Upper lobe of left lung (tissue), 4 donors: Measurements from ENCODE around the gene BMERB1.

Experiments used
- CTCF ChIP-seq, 6 experiments: fragments of 450-650 bp in 4 of 6; fragments of 200-600 bp in 2 of 6; sonication (generic) in 2 of 6; IDR thresholded peaks; one replicate each; pipeline ENCODE4 v1.5.1; 2016 to 2019; ENCODE audit warnings: antibody characterized with exemption in 6 of 6
- EP300 ChIP-seq, 4 donors: sonication (generic); formaldehyde crosslinking; IDR thresholded peaks; one replicate each; pipeline ENCODE4 v1.5.1; 2017; ENCODE audit warnings: antibody characterized with exemption in 4 of 4, control low read depth in 2 of 4
- POLR2A ChIP-seq, 4 donors: fragments of 450-650 bp; IDR thresholded peaks; one replicate each; pipeline ENCODE4 v1.5.1; 2016 to 2017; ENCODE audit warnings: antibody characterized with exemption in 4 of 4, mild to moderate bottlenecking in 2 of 4
- POLR2AphosphoS5 ChIP-seq, 2 donors: sonication (generic); formaldehyde crosslinking; IDR thresholded peaks; one replicate each; pipeline ENCODE4 v1.5.1; 2017; ENCODE audit warnings: antibody characterized with exemption in 2 of 2

GRCh38 chr16:15495898-15496297 is 61.5 kb downstream of the BMERB1 start:
- TF ChIP-seq CTCF (IDR thresholded peaks at IDR 0.05) (no peak), POLR2A (IDR thresholded peaks at IDR 0.05) (no peak), POLR2AphosphoS5 (IDR thresholded peaks at IDR 0.05) (no peak), EP300 (IDR thresholded peaks at IDR 0.05) (no peak)
